ENCODE measurements around the gene TPST2.

DNA sequence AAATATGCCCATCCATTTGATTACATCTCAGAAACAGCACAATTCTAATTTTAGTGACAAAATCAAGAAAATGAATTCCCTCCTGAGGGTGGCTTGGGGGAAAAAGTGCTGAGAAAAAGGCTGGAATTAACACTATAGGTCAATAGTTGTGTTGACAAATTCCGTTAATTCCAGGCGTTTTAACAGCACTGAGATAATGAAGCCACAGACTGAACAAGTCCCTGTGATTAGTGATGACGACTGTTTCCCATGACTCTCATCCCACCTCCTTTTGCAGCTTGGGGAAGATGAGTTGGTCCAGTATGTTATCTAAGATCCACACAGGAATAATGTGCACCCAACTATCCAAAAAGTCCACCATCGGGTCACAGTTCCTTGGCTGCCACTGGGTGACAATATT, 93.5 kb downstream of the TPST2 start:
- TF ChIP-seq, protein P1, sequence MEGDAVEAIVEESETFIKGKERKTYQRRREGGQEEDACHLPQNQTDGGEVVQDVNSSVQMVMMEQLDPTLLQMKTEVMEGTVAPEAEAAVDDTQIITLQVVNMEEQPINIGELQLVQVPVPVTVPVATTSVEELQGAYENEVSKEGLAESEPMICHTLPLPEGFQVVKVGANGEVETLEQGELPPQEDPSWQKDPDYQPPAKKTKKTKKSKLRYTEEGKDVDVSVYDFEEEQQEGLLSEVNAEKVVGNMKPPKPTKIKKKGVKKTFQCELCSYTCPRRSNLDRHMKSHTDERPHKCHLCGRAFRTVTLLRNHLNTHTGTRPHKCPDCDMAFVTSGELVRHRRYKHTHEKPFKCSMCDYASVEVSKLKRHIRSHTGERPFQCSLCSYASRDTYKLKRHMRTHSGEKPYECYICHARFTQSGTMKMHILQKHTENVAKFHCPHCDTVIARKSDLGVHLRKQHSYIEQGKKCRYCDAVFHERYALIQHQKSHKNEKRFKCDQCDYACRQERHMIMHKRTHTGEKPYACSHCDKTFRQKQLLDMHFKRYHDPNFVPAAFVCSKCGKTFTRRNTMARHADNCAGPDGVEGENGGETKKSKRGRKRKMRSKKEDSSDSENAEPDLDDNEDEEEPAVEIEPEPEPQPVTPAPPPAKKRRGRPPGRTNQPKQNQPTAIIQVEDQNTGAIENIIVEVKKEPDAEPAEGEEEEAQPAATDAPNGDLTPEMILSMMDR (IDR thresholded peaks at IDR 0.05), result no peak
- no peak for TF ChIP-seq POLR2A (IDR thresholded peaks at IDR 0.05)

Data from Peyer's patch (tissue), 4 donors.